Liver (tissue), 9 donors: Measurements from ENCODE around the gene HSD17B4. TPM values are rescaled to one million over a fixed set of nuclear protein-coding genes. Genes with fewer than 3 reads are reported as not detected.

Experiments
- DNase-seq: peaks from one replicate; pipeline ENCODE4 v3.0.0-alpha.2; 2017; ENCODE audit warnings: low spot score
- H3K27ac ChIP-seq, 2 donors: one replicate each; pipeline ENCODE4 v1.7.0; 2013; ENCODE audit warnings: inconsistent platforms in 2 of 2, low read length in 2 of 2, control low read depth in 1 of 2, low read depth in 1 of 2, mild to moderate bottlenecking in 1 of 2
- H3K27me3 ChIP-seq, 4 donors: one replicate each; pipeline versions ENCODE4 v1.6.1 to v1.7.0; 2013; ENCODE audit warnings: low read length in 3 of 4, inconsistent platforms in 1 of 4, mild to moderate bottlenecking in 1 of 4, moderate library complexity in 1 of 4; ENCODE audit not compliant: control insufficient read depth in 4 of 4, insufficient read depth in 4 of 4
- H3K36me3 ChIP-seq, 4 donors: one replicate each; pipeline versions ENCODE4 v1.6.1 to v1.7.0; 2013; ENCODE audit warnings: low read length in 3 of 4, mild to moderate bottlenecking in 3 of 4, low read depth in 1 of 4, moderate library complexity in 1 of 4; ENCODE audit not compliant: control insufficient read depth in 4 of 4, insufficient read depth in 3 of 4
- H3K4me1 ChIP-seq, 4 donors: one replicate each; pipeline versions ENCODE4 v1.6.1 to v1.7.0; 2013; ENCODE audit warnings: low read length in 3 of 4, mild to moderate bottlenecking in 3 of 4, moderate library complexity in 1 of 4; ENCODE audit not compliant: control insufficient read depth in 4 of 4, insufficient read depth in 4 of 4
- H3K4me3 ChIP-seq, 3 donors: one replicate each; pipeline versions ENCODE4 v1.6.1 to v1.7.0; 2013; ENCODE audit warnings: low read length in 3 of 3, control low read depth in 1 of 3, low read depth in 1 of 3, mild to moderate bottlenecking in 1 of 3
- H3K9ac ChIP-seq, 2 donors: one replicate each; pipeline ENCODE4 v1.7.0; 2013; ENCODE audit warnings: low read length in 2 of 2, mild to moderate bottlenecking in 2 of 2, moderate library complexity in 2 of 2, control low read depth in 1 of 2, low read depth in 1 of 2
- H3K9me3 ChIP-seq, 4 donors: one replicate each; pipeline versions ENCODE4 v1.6.1 to v1.7.0; 2013; ENCODE audit warnings: low read length in 3 of 4; ENCODE audit not compliant: control insufficient read depth in 4 of 4
- ATF3 ChIP-seq: IDR thresholded peaks from 2 replicates; pipeline ENCODE4 v1.6.1; 2016; ENCODE audit warnings: antibody characterized with exemption
- CTCF ChIP-seq: fragments of 150-350 bp; IDR thresholded peaks from 2 replicates; pipeline ENCODE4 v1.5.1; 2017; ENCODE audit warnings: improper control_type of control experiment, low read depth, low read length; ENCODE audit not compliant: missing input control
- EGR1 ChIP-seq, 2 donors: IDR thresholded peaks; 2 replicates each; pipeline ENCODE4 v1.6.1; 2016 to 2018; ENCODE audit warnings: antibody characterized with exemption in 2 of 2, low read depth in 2 of 2
- FOXA1 ChIP-seq: IDR thresholded peaks from 2 replicates; pipeline ENCODE4 v1.6.1; 2016; ENCODE audit warnings: antibody characterized with exemption
- FOXA2 ChIP-seq: IDR thresholded peaks from 2 replicates; pipeline ENCODE4 v1.6.1; 2016; ENCODE audit warnings: antibody characterized with exemption
- GABPA ChIP-seq, 2 donors: IDR thresholded peaks in 1 of 2; conservative IDR thresholded peaks in 1 of 2; 2 replicates each; pipeline ENCODE4 v1.6.1; 2016; ENCODE audit warnings: antibody characterized with exemption in 2 of 2, mild to moderate bottlenecking in 1 of 2, moderate library complexity in 1 of 2
- HNF4A ChIP-seq, 2 donors: conservative IDR thresholded peaks; 2 replicates each; pipeline ENCODE4 v1.6.1; 2016; ENCODE audit warnings: antibody characterized with exemption in 2 of 2, mild to moderate bottlenecking in 2 of 2
- JUND ChIP-seq, 2 donors: IDR thresholded peaks; 2 replicates each; pipeline ENCODE4 v1.6.1; 2016; ENCODE audit warnings: antibody characterized with exemption in 2 of 2
- MAX ChIP-seq: IDR thresholded peaks from 2 replicates; pipeline ENCODE4 v1.6.1; 2016; ENCODE audit warnings: antibody characterized with exemption
- NR2F2 ChIP-seq: IDR thresholded peaks from 2 replicates; pipeline ENCODE4 v1.6.1; 2016; ENCODE audit warnings: antibody characterized with exemption
- RAD21 ChIP-seq, 2 donors: IDR thresholded peaks; 2 replicates each; pipeline ENCODE4 v1.6.1; 2016; ENCODE audit warnings: antibody characterized with exemption in 2 of 2, mild to moderate bottlenecking in 2 of 2
- REST ChIP-seq: IDR thresholded peaks from 2 replicates; pipeline ENCODE4 v1.6.1; 2016; ENCODE audit warnings: antibody characterized with exemption, mild to moderate bottlenecking
- RXRA ChIP-seq, 2 donors: IDR thresholded peaks; 2 replicates each; pipeline ENCODE4 v1.6.1; 2017 to 2018; ENCODE audit warnings: antibody characterized with exemption in 2 of 2, mild to moderate bottlenecking in 1 of 2
- SP1 ChIP-seq: IDR thresholded peaks from 2 replicates; pipeline ENCODE4 v1.6.1; 2018; ENCODE audit warnings: antibody characterized with exemption, mild to moderate bottlenecking
- YY1 ChIP-seq: IDR thresholded peaks from 2 replicates; pipeline ENCODE4 v1.6.1; 2016; ENCODE audit warnings: antibody characterized with exemption, mild to moderate bottlenecking
- ZBTB33 ChIP-seq: IDR thresholded peaks from 2 replicates; pipeline ENCODE4 v1.6.1; 2016; ENCODE audit warnings: antibody characterized with exemption
- WGBS: extraction: QIAGEN DNeasy Blood & Tissue Kit; methylation state at CpG from one replicate; pipeline ENCODE4 v1.1.7; 2013; 5-methylcytosine and 5-hydroxymethylcytosine counted together
- polyA plus RNA-seq, 2 donors: library from polyadenylated mRNA; stranded (reverse) in 1 of 2; unstranded in 1 of 2; fragments of 200-250 nt in 1 of 2; fragments of >200 nt in 1 of 2; fragmentation: Nextera tagmentation in 1 of 2; extraction: Ambion mirVana in 1 of 2; gene quantifications; one replicate each; pipeline versions ENCODE4 v1.2.1 to v1.2.3, GENCODE V29; 2013 to 2015
- total RNA-seq, 2 donors: library from RNA; depleted of rRNA; stranded (reverse); fragments of >200 nt; gene quantifications; one replicate each; pipeline ENCODE4 v1.2.3, GENCODE V29; 2014
- donor health status: healthy.
- donor health status: healthy.
- donor health status: healthy.
- donor health status: healthy.
- donor health status: healthy.

The HSD17B4 gene
- total and polyA plus RNA-seq, 4 donors = 299 to 699 (median 393) TPM

- no peak for DNase-seq
- H3K27me3 ChIP-seq = no peaks in the 10 kb centered on the region
- H3K4me3 ChIP-seq = no peak overlapping the region
- 98% methylated on average over 1 of the region's 1 CpG for WGBS
- H3K9me3 ChIP-seq = peaks cover 0 to 6% (median 1%) of the 10 kb centered on the region in 4 donors
- no peak overlapping the region for H3K9ac ChIP-seq
- no peak for TF ChIP-seq YY1
- TF ChIP-seq CTCF = no peak
- TF ChIP-seq FOXA2 = no peak
- no peak for TF ChIP-seq RXRA (IDR thresholded peaks at IDR 0.05)
- peaks cover 0 to 7% (median 0%) of the 10 kb centered on the region in 4 donors for H3K4me1 ChIP-seq
- peaks cover 8 to 34% (median 26%) of the 10 kb centered on the region in 4 donors for H3K36me3 ChIP-seq
- no peak overlapping the region for H3K27ac ChIP-seq
Observed at GRCh38 chr5:119473241-119473640, 20.9 kb downstream of the HSD17B4 start.

- no peak overlapping the region for H3K9ac ChIP-seq
- H3K36me3 ChIP-seq = peaks cover 8 to 47% (median 33%) of the 10 kb centered on the region in 4 donors
- WGBS = 87% methylated on average over 1 of the region's 1 CpG
- H3K4me3 ChIP-seq = no peak overlapping the region
- TF ChIP-seq RAD21 (IDR thresholded peaks at IDR 0.05) = no peak
- TF ChIP-seq CTCF = no peak
- TF ChIP-seq EGR1 (IDR thresholded peaks at IDR 0.05; ENCODE audit: low read depth in 2 of 2) = no peak
- no peak for TF ChIP-seq NR2F2
- TF ChIP-seq YY1 = no peak
- TF ChIP-seq FOXA1 = no peak
- no peak for TF ChIP-seq RXRA (IDR thresholded peaks at IDR 0.05)
- TF ChIP-seq ATF3 = no peak
- no peak for TF ChIP-seq GABPA (IDR thresholded peaks at IDR 0.05 in 1 of 2, conservative IDR thresholded peaks at IDR 0.05 in 1 of 2)
- TF ChIP-seq SP1 = no peak
- TF ChIP-seq REST = no peak
- no peak for TF ChIP-seq MAX
- TF ChIP-seq JUND (IDR thresholded peaks at IDR 0.05) = no peak
- TF ChIP-seq ZBTB33 = no peak
- TF ChIP-seq HNF4A (conservative IDR thresholded peaks at IDR 0.05) = no peak
- no peaks in the 10 kb centered on the region for H3K27me3 ChIP-seq
- no peak for DNase-seq
- no peaks in the 10 kb centered on the region for H3K9me3 ChIP-seq
- H3K27ac ChIP-seq = no peak overlapping the region
- no peaks in the 10 kb centered on the region for H3K4me1 ChIP-seq
Observed at GRCh38 chr5:119476341-119476740, 24.0 kb downstream of the HSD17B4 start.
